GM18511 (cell line): ENCODE measurements around the gene FOXP4.

Experiments used
- ATAC-seq: cut with Tn5 transposase; IDR thresholded peaks from one replicate; pipeline ENCODE4 v1.9.1; 2021; ENCODE audit warnings: mild to moderate bottlenecking, moderate library complexity; ENCODE audit not compliant: unreplicated experiment

Gene FOXP4

DNA sequence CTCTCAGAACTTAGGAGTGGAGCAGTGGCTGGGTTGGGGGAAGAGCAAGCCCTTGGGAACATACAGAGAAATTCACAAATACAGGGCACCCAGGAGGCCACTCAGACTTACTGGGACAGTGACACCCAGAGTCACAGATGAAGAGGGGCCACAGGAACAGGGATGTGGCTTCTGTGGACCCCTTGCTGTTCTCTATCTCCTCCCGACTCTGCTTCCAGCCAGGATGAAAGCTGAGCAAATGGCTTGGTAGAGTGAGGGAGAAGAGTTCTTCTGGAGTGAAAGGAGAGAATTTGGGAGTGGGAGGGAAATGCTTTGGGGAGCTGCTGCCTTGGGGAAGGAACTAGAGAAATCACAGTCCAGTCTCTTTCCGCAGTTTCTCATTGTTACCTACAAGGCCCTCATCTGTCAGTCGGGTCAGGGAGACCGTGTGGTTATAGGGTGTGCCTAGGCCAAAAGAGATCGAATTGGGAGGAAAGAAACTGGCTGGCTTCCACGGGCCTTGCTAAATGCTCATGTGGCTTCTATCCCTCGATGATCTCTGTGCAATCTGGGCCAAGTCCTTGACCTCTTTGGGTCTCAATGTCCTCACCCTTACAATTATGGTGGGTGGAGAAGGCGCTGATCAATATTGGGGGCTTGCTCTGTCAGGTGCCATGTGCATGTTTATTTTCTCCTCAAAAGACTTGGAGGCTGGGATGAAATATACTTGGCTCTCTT lies 17.0 kb downstream of the FOXP4 start:
- ATAC-seq: no peak

- no peak for ATAC-seq
Observed at GRCh38 chr6:41564448-41565142, 18.4 kb downstream of the FOXP4 start.

DNA sequence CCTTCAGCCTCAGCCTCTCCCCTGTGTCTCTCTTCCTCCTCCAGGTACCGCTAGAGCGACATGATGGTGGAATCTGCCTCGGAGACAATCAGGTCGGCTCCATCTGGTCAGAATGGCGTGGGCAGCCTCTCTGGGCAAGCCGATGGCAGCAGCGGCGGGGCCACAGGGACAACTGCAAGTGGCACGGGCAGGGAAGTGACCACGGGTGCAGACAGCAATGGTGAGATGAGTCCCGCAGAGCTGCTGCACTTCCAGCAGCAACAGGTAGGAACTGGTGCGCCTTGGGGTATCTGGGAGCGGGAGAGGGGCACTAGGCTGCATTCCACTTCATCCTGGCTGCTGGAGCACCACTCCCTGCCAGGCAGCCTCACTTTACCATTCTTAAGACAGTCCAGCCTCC lies 19.5 kb downstream of the FOXP4 start:
- no peak for ATAC-seq

DNA sequence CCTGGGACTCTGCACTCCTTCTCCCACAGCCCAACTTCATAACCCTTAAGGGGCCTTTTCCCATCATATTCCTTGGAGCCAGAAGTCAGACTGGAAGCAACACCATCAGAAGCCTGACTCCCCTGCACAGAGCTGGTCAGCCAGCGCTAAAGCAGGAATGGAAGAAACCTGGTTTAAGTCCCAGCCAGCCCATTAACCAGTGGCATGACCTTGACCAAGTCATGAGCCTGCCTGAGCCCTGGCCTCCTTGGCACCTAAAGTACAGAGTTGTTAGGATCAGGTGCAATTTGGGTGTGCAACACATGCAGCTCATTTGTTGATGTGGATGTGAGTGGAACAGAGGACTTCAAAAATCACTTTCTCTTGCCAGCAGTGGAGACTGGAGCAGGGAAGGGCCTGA lies 20.8 kb downstream of the FOXP4 start:
- ATAC-seq: no peak

- no peak for ATAC-seq
Observed at GRCh38 chr6:41567684-41568083, 21.5 kb downstream of the FOXP4 start.

DNA sequence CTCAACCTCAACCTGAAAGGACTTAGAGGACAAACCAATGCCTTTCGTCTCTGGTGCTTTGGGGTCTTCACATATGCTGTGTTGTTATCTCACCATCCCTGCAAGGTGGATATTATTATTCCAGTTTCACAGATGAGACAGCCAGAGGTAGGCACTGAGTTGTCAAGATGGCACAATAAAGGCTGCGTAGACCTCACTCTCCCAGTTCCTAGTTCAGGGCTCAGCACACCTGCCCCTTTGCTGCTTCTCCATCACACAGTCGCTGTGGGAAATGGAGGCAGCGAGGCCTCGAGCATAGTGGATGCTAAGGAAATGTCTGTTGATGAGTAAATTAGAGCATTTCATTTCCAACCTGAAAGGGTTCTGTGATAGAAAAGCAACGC lies 22.0 kb downstream of the FOXP4 start:
- ATAC-seq: no peak

GRCh38 chr6:41568585-41569384 lies 22.6 kb downstream of the FOXP4 start:
- no peak for ATAC-seq

GRCh38 chr6:41570259-41570615 lies 24.1 kb downstream of the FOXP4 start:
- no peak for ATAC-seq

GRCh38 chr6:41571021-41571780 lies 25.0 kb downstream of the FOXP4 start:
- ATAC-seq: no peak

DNA sequence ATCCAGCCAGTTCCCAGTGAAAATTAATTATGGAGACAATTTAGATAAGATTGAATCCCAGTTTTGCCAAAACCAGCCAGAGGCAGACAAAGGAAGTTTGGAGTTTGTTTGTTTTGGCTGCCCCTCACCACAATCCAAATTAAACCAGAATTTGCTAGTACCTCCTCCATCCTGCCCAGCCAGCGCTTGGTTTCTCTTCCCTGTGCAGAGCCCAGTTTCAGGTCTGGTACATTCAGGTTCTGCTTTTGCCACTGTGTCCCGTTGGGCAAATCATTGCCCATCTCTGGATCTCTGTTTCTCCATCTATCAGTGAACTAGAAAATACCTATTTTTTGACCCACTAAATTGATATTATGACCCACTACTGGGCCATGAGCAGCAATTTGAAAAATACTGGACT lies 26.4 kb downstream of the FOXP4 start:
- no peak for ATAC-seq

GRCh38 chr6:41573276-41573675 lies 27.1 kb downstream of the FOXP4 start:
- ATAC-seq: no peak

- no peak for ATAC-seq
Observed at GRCh38 chr6:41573985-41574384, 27.8 kb downstream of the FOXP4 start.

DNA sequence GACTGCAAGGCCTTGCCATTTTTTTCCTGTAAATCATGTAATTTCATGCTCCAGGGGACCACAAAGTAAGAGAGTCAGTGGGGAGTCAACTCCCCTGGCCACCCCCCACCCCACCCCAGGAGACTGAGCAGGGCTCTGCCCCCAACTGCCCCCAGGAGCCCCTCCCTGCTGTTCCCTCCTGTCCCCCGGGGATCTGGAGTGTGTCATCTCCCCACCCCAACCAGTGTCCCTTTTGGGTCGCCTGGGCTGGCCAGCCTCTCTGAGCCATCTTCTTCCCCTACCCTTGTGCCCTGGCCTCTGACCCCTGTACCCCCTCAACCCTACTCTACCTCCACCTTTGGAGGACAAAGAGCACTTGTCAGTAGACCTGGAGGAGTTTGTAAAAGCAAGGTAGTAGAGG lies 29.4 kb downstream of the FOXP4 start:
- ATAC-seq: no peak

- ATAC-seq: no peak
Observed at GRCh38 chr6:41576667-41577066, 30.5 kb downstream of the FOXP4 start.

GRCh38 chr6:41577356-41578216 lies 31.4 kb downstream of the FOXP4 start:
- ATAC-seq: no peak

- no peak for ATAC-seq
Observed at GRCh38 chr6:41578217-41579087, 32.3 kb downstream of the FOXP4 start.

- ATAC-seq: no peak
Observed at GRCh38 chr6:41579088-41579610, 33.0 kb downstream of the FOXP4 start.

- ATAC-seq: no peak
Observed at GRCh38 chr6:41580690-41581089, 34.5 kb downstream of the FOXP4 start.

- ATAC-seq: no peak
Observed at GRCh38 chr6:41581381-41581991, 35.3 kb downstream of the FOXP4 start.
